Ecto neural progenitor cell (in vitro differentiated cells): ENCODE data around the gene CPSF4L.

ENCODE experiments used
- DNase-seq: peaks from one replicate; pipeline ENCODE4 v3.0.0-alpha.2; 2018; ENCODE audit warnings: low spot score

The CPSF4L gene

DNA sequence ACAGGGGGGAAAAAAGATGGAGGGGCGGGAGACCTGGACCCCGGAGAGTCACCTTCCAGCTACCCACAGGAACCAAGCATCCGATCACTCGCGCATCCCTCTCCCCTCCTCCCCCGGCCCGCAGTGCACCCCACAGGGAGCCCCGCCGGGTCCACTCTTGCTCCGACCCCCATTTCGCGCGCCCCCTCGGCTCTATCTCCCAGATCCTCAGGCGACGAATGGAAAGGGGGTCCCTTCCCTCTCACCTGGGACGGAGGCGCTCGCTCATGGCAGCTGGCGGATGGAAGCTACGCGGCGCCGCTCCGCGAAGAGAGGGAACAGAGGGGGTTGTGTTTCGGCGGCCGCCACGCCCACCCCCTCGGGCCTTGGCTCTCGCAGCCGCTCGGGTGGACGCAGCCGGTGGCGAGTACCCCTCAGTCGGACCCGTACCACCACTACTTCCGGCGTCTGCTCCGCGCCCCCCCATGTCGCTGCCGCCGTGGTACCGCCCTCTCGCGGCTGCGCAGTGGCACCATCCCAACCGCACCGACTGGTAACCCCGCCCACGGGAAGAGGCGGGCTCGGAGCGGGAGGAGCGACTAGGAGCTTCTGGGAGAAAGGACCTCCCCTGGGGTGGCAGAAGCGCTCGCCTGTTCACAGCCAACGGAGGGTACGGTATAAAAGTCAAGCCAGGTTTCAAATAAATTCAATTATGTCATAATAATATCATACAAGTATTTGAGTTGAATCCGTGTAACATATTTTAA, 29.7 kb downstream of the CPSF4L start:
- DNase-seq: peak; percentile 100

DNA sequence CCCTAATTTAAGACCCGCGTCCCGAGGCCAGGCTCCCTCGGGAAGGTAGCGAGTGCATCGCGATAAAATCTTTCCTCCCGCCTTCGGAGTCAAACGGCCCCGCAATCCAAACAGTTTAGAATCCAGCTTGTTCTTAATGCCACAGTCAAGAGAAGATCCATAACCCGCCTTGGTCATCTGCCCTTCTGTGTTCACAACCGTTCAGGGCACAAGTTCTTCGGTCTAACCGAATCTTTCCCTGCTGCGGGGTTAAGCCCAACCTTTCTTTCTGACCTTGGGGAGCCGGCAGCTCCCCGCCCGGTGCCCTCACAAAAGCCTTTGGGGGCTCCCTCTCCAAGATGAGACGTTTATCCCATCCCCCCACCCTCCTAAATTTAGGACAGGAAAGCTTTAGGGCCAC, 30.3 kb downstream of the CPSF4L start:
- DNase-seq: no peak

- DNase-seq: no peak
Observed at GRCh38 chr17:73230088-73230487, 31.6 kb downstream of the CPSF4L start.

DNA sequence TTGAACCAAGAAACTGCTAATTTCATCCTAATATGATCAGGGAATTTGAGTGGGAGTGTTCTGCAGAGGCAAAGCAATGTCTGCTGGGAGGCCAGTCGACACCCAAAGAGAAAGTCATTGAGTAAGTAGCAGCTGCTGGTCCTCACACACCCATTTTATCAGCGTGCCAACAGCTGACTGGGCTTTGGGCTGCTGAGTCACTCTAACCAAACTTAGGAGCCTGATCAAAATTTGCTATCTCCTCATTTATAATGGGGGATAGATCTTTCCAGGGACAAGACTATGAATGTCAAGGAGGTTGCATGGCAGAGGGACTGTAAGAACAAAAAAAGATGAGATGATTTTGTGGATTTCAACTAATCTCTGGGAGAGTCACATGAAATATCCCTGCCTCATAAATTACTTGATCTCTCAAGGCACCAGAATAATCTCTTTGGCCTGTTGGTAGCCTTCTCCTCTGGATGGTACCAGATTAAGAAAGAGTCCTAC, 32.9 kb downstream of the CPSF4L start:
- DNase-seq: no peak

GRCh38 chr17:73227944-73228343, 33.7 kb downstream of the CPSF4L start:
- DNase-seq: no peak

GRCh38 chr17:73227379-73227778, 34.3 kb downstream of the CPSF4L start:
- DNase-seq: no peak

GRCh38 chr17:73226556-73227172, 35.0 kb downstream of the CPSF4L start:
- DNase-seq: no peak

DNA sequence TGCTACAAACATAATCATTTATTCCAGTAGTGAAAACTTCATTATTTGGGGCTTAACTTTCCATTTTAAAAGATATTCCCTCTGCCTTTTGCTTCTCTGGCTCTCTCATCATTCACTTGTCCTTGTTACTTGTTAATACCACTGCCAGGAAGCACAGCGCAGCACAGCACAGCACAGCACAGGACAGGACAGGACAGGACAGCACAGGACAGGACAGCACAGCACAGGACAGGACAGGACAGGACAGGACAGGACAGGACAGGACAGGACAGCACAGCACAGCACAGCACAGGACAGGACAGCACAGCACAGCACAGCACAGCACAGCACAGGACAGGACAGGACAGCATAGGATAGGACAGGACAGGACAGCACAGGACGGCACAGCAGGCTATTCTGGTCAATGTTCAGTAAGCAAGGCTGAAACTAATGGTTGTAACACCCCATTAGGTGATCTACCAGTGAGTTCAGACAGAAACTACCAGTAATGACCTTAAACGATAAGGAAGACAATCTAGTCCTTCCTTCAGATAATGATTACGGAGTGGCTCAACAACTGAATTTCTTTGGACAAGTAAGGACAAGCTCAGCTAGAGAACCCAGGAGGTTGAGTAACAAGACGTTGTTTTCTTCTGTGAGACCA, 36.9 kb downstream of the CPSF4L start:
- DNase-seq: no peak

DNA sequence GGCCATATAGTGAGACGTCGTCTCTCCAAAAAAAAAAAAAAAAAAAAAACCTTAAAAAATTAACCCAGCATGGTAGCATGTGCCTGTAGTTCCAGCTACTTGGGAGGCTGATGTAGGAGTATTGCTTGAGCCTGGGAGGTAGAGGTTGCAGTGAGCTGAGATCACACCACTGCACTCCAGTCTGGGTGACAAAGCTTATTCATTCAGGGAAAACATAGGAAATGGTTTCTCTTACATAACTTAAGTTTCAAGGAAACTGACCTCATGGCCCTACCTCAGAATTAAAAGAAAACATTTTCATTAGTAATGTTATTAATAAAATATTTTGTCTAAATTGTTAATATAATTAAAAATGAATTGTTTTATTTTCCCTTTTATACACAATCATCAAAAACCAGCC, 37.4 kb downstream of the CPSF4L start:
- no peak for DNase-seq

- DNase-seq: no peak
Observed at GRCh38 chr17:73223626-73224230, 38.0 kb downstream of the CPSF4L start.

DNA sequence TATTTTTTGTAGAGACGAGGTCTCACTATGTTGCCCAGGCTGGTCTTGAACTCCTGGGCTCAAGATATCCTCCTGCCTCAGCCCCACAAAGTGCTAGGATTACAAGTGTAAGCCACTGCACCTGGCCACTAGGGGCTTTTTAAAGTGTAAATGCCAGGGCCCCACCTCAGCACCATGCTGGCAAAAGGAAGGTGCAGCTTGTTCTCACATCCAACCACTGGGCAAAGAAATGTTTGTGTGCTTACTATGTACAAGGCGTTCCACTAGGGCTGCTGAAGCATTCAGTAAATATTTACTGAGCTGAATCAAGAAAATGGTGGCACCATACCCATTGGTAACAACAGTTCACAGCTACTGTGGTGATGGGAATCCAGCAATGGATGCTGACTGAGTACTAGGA, 46.2 kb downstream of the CPSF4L start:
- DNase-seq: no peak

DNA sequence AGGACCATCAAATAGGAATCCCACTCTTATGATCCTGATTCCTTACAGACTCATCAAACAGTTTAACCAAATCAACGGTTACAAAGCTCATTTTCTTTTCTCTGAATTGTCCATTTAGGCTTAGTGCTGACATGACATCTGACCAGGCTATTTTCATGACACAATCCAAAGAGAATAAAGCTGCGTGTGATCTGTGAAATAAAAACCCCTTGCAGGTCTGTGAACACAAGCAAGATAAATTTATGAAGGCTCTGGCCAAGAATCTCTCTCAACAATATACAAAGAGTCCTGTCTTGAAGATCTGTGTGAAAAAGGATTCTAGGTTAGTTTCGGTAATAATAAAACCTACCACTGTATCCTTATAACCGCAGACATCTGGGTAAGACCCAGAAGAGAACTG, 46.8 kb downstream of the CPSF4L start:
- no peak for DNase-seq

GRCh38 chr17:73214008-73214407, 47.7 kb downstream of the CPSF4L start:
- no peak for DNase-seq

- DNase-seq: no peak
Observed at GRCh38 chr17:73211745-73212144, 49.9 kb downstream of the CPSF4L start.

- DNase-seq: no peak
Observed at GRCh38 chr17:73210002-73210678, 51.5 kb downstream of the CPSF4L start.

DNA sequence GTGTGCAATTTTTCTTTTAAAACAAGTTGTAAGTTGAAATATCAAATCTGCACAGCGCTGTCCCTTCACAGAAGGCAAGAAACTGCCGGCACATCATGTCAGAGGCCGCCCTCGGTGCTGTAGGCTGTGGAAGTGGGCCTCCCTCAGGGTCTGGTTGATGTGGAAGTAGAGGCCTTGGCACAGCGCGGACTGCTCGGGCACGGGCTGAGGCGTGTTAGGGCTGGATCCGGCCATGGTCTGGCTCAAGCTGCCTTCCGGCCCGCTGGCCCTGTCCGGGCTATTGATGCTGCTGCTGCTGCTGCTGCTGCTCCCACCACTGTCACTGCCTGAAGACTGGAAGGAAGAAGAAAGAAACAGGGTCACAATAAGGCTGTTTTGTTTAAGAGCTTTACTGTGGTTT, 52.2 kb downstream of the CPSF4L start:
- DNase-seq: no peak

- DNase-seq: no peak
Observed at GRCh38 chr17:73208139-73208827, 53.4 kb downstream of the CPSF4L start.

DNA sequence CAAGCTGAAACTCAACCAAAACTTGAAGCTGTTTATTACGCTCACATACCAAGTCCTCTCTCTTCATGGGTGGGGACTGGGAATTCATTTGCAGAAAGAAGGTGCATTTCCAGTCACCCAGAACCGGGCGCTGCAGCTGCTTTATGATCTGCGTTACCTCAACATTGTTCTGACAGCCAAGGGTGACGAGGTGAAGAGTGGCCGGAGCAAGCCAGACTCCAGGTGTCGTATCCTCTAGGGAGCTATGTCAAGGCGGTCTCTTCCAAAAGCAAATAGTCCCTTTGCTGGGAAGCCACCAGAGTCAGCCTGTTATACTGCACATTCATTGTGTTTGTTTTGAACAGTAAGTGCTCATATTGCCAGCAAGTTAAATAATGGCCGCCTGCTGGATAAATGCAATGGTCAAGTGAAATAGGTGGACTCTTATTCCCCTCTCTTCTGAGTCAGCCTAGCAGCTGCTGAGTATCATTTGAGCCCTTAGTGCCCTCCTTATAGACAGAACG, 56.2 kb downstream of the CPSF4L start:
- no peak for DNase-seq

GRCh38 chr17:73203788-73204479, 57.7 kb downstream of the CPSF4L start:
- no peak for DNase-seq

DNA sequence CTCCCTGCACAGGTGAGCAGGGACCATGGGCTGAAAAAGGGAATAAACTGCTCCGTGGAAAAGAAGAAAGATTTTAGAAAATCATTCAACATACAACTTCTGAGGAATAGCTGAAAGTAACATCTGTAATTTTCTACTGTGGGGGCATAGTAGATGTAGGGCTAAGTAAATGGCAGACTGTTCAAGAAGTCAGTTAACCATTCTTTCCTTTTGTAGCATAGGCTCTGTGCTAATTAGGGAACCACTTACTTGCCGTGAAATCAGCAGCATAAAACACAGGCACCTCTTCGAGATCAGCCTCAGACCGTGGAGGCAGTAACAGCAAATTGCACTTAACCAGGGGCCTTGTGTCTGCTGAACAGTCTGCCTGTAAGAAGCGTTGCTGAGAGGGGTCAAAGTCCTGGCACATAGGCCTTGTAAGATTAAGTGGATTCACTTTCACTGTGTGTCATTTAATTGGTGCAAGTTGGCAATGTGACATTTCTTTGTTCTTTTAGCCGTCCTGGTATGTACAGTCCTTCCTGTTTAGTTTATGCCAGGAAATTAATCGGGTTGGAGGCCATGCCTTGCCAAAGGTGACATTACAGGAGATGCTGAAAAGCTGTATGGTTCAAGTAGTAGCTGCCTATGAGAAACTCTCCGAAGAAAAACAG, 58.4 kb downstream of the CPSF4L start:
- DNase-seq: no peak
